HG03108 (cell line): Measurements from ENCODE around the gene MDM2.
"Not testable (repeated sequence)": the region's sequence is repeated elsewhere in the genome, so short reads cannot be mapped to it uniquely, and the experiment has no call there.

Source experiments
- ATAC-seq: cut with Tn5 transposase; IDR thresholded peaks from one replicate; pipeline ENCODE4 v1.9.1; 2021; ENCODE audit warnings: moderate library complexity; ENCODE audit not compliant: unreplicated experiment

The MDM2 gene

DNA sequence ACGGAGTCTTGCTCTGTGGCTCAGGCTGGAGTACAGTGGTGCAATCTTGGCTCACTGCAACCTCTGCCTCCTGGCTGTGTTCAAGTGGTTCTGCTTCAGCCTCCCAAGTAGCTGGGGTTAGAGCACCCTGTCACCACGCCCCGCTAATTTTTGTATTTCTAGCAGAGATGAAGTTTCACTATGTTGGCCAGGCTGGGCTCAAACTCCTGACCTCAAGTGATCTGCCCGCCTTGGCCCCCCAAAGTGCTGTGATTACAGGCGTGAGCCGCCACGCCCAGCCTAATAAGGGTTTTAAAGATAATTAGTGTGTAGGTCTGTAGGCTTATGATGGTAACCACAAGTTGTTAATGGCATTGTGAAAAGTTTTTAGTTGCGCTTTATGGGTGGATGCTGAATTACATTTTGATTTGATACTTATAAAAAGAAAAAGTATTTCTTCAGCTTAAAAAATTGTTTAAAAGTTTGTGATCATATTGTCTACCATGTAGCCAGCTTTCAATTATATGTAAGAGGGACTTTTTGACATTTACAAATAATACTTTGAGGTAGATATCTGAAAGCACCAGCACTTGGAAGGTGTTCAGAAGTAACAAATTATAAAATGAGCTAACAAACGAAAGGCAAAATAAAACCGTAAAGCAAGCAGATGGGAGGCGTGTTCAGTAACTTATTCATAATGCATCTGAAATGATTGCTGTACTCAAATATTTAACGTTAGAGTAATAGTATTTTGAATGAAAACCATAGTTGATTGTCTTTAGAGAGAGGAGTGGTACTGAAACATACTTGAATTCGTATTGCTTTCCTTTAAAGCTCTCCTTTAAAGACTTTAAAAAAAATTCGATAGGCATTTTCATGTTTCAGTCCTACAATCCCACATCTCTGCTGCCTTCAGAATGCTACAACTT lies 37.1 kb downstream of the MDM2 start:
- ATAC-seq: no peak

DNA sequence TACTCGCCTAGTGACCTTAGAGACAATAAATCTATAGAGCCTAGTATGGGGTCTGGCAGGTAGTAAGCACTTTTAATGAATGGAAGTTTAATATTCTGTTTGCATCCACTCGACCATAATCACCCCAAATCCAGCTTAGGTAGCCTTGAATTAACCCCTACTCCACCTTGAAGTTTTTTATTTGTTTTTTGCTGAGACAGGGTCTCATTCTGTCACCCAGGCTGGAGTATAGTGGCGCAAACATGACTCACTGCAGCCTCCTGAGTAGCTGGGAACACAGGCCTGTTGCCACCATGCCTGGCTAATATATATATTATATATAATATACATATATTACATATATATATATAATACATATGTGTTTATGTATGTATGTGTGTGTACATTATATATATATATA lies 38.8 kb downstream of the MDM2 start:
- no peak for ATAC-seq

DNA sequence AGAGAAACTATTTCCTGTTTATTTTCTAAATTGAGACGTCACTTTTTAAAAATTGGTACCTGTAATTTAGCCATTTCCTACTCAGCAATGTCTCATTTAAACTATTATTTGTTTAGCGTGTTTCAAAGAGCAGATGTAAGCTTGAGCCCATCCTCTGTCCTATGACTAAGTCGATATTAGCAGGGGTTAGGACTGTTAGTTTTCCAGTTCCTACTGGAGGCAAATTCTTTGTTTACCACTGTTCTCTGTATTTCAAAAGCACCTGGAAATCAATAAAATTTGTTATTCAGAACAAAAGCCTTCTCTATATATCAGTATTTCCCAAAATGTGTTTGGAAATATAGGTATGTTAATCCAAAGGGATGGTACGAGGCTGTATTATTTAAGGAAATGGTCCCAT lies 42.4 kb downstream of the MDM2 start:
- no peak for ATAC-seq

DNA sequence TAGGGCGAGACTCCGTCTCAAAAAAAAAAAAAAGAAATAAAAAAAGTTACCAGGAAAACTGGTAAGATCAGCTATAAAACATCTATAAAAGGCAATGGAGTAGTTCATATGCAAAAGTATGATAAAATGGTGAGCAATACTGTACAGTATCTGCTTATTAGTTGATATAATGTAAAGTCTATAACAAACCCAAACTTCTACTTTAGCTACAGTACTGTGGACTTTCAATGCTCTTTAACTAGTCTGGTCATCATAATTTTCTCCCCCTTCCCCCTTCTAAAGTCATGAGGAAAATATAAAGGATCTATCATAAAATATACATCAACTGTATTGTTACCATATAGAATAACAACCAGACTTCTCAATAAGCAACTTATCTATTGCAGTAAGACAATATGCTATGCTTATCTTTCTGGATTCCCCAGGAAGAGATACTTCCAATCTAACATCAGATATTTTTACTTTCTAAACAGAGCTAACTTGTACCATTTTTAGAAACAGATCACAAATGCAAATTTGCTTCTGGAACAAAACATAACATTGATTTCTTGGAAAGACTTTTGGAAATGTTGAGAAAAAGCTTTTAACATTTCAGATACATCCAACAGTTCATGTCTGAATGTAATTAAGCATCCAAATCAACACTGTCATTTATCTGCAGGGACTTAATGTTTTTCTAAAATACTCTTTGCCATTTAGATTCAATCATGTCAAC lies 43.8 kb downstream of the MDM2 start:
- ATAC-seq: no peak

DNA sequence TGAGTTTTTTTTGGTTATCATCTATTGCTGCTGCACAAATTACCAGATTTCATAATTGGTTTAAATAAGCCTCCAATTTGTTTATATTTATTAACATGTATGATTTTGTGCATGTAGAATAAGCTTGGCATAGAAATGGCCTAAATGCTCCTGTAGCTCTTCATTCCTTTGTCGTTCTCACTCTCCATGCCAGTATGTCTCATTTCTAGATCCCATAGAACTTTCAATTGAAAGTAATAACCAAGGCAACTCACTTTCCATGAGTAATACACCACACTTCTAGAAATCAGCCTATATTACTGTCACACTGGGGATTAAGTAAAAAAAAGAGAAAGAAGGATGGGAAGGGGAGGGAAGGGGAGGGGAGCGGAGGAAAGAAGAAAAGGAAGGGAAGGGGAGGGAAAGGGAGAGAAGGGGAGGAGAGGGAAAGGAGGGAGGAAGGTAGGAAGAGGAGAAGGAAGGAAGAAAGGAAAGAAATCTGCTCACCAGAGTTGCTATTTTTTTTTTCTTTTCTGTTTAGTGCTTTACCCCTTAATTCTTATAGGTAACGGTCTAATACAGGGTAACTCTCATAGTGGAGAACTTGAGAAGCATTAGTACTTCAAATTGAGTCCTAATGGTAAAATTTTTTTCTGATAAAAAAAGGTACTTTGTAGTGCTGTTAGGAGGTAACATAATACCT lies 45.6 kb downstream of the MDM2 start:
- ATAC-seq: no peak

DNA sequence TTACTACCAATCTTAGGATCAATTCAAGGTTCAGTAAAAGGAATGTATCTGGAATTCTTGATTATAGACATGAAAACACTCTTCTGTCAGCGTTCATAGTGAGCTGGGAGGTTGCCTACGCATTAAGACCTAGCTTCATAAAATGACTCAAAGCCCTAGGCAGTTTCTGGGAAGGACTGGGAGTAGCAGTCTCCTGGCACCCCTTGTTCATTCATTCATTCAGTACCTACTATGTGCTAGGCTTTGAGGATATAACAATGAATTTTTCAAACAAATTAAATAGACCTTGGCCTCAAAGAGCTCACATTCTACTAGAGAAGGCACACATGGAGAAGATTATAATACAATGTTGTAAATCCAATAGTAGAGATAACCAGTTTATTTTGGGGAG lies 46.1 kb downstream of the MDM2 start:
- no peak for ATAC-seq

DNA sequence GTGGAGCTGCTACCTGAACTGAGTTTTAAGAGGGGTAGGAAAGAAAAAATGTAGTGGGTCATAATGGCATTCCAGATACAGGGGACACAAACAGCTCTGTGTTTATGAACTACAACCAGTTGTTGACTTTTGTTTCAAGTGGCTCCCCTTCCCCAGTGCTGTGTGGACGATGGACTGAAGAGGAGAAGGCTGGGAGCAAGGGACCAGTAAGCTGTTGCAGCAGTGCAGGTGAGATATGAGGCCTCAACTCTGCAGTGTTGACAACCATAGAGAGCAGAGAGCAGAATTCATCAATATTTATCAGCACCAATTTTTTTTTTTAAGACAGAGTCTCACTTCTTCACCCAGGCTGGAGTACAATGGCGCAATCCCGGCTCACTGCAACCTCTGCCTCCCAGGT lies 46.6 kb downstream of the MDM2 start:
- ATAC-seq: no peak

DNA sequence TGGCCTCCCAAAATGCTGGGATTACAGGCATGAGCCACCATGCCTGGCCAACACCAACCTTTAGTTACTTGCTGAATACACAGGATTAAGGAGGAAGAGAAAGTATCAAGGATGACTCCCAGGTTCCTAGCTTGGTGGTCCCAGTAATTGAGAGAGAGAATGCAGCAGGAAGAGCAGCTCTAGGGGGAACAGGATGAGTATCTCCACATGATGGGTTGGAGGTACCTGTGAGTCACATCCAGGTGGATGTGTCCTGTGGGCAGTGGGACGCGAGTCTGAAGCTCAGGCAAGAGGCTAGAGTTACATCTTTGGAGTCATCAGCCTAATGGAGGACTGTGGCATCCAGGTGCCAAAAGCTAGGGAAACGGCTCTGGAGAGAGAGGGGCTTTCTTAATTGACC lies 47.1 kb downstream of the MDM2 start:
- no peak for ATAC-seq

DNA sequence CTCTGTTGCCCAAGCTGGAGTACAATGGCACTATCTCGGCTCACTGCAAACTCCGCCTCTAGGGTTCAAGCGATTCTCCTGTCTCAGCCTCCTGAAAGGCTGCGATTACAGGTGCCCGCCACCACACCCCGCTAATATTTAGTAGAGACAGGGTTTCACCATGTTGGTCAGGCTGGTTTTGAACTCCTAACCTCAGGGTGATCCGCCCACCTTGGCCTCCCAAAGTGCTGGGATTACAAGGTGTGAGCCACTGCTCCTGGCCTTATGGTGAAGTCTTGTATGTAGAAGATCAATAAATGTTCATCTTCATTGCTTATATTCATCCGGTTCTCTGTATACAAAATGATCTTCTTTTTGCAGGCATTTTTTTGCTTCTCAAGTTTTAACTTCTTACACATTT lies 47.8 kb downstream of the MDM2 start:
- ATAC-seq: no peak

DNA sequence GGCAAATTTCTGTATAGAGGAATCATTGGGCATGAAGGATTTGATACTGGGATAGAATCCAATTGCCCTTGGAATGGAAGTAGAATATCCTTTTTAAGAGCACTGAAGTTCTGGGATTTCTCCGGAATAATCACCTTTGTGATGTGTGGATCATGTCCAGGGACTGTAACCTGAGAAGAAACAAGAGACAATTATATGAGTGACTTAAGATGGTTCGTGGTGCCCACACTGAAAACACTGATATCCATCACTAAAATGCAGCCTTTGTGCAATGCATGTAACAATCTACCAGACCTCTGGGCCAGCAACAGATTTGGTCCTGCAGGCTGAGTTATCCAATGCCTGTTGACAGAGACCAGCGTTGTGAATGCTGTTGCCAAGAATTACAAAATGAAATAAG lies 48.5 kb downstream of the MDM2 start:
- no peak for ATAC-seq

DNA sequence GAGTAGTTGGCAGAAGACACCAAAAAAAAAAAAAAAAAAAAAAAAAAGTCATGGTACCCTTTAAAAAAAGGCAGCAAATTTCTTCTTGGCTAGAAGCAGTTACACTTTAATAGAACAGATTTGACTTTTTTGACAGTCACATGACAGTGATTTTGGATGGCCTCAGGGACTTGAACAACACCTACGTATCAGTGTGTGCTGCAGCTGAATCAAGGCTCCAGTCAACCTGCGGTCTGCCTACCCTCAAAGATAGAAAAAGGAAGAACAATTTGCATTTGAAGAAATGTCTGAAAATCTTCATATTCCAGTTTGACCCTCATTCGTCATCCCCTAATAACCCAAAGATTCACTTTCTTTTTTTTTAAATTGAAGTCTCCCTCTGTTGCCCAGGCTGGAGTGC lies 53.9 kb downstream of the MDM2 start:
- ATAC-seq: no peak

DNA sequence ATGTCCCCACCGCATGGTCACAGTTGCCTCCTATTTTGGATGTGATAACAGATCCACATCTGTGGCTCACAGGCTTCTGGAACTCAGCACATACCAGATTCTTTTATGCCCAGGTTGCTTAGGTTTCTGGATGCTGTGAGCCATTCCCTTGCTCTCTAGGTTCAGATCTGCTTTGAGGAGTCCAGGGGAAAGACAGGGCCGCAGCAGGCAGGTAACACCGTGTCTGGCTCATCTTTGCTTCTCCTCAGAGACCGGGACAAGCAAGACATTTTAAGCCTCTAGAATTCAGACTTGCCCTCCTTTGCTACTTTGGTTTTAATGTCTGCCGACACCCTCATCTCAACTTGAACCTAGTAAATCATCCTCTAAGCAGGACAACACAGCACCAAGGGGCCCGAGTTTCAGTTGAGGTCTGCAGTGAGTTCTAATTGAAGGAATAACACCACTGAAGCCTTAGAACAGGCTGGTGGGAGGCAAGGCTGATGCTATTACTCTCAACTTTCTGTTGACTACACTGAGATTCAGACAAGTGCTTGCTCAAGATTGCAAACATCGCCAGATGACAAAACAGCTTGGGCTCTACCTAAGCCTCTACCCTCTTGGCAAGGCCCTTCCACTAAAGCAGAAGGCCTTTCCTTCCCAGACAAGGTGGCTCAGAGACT lies 55.3 kb downstream of the MDM2 start:
- no peak for ATAC-seq

DNA sequence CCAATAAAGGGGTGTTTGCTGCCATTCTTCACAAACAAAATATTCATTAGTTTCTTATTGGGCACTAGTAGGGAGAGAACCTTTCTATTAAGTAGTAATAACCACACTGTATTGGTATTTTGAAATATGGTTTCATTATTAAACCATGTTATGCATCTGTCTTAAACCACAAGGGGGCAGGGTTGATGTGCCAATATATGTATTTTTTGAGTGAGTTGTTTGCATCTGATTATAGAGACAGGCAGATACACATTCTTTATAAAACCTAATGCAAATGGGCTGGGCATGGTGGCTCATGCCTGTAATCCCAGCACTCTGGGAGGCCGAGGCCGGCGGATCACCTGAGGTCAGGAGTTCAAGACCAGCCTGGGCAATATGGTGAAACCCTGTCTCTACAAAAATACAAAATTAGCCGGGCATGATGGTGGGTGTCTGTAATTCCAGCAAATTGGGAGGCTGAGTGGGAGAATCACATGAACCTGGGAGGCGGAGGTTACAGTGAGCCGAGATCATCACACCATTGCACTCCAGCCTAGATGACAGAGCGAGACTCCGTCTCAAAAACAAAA lies 56.0 kb downstream of the MDM2 start:
- ATAC-seq: not testable (repeated sequence)

DNA sequence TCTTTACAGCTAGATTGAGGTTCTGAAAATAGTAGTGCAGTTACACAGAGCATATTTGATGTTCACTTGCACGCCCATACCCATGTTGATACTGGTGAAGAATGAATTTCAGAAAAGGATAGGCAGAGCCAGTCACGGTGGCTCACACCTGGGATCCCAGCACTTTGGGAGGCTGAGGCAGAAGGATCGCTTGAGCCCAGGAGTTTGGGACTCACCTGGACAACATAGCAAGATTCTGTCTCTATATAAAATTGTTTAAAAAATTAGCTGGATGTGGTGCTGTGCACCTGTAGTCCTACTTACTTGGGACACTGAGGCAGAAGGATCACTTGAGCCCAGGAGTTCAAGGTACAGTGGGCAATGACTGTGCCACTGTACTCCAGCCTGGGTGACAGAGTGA lies 56.6 kb downstream of the MDM2 start:
- ATAC-seq: no peak

DNA sequence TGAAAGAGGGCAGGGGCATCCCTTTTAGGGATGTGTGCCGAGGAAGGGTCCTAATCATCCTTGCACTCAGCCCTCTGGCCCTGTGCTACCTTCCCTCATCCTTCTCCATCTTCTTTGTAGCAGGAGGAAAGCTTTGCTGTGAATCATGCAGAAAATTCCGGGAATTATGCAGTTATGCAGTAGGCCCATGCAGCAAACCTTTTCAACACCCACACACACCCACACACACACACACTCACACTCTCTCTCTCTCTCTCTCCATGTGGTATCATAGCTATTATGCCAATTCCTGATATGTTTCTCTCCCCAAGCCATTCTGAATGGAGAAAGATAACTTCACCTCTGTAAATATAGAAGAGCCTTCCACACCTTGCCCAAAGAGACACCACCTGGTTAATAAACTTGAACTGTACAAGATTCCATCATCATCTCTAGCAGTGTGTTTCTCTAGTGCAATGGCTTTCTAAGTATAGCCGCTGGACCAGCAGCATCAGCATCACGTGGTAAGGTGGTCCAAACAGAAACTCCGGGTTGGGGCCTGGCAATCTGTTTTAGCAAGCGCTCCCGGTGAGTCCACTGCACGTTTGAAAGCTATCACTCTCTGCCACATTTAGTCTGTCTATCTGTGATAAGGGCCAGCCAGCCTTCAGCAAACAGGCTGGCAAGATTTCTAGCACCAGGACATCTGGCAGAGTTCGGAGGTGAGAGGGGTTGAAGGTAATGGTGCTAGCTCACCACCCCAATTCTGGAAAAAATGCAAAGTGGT lies 57.6 kb downstream of the MDM2 start:
- no peak for ATAC-seq

DNA sequence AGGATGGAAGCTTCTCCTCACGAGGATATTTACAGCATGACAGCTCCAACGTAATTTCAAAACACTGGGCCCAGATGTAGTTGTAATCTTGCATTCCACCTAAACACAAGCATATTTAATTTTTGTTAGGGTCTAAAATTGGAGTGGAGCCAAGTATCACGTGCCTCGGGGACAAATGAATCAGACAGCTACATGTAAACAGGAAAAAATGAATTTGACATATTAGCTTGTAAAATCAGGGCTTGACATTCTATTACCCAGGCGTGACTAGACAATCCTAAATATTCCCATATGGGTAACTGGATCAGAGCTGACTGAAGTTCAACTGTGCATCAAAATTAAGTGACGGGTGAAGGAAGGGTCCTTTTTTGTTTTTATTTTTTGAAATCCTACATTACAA lies 59.0 kb downstream of the MDM2 start:
- no peak for ATAC-seq

DNA sequence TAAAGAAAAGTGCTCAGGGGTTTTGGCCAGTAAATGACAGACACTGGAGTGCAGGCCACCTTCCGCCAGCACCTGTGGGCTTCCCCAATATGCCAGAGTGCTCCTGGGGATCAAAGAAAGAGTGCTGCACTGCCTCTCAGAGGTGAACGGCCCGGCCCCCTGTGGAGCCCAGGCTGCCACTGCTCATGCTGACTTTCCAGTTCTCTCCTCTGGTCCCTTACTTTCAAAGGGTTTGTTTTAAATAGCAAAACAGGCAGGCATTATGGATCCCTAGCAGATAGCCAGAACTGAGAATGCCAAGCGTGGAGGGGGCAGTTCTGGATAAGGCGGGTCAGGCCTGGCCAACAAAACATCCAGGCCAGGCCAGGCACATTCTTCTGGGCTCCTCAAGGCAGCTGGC lies 59.6 kb downstream of the MDM2 start:
- no peak for ATAC-seq

DNA sequence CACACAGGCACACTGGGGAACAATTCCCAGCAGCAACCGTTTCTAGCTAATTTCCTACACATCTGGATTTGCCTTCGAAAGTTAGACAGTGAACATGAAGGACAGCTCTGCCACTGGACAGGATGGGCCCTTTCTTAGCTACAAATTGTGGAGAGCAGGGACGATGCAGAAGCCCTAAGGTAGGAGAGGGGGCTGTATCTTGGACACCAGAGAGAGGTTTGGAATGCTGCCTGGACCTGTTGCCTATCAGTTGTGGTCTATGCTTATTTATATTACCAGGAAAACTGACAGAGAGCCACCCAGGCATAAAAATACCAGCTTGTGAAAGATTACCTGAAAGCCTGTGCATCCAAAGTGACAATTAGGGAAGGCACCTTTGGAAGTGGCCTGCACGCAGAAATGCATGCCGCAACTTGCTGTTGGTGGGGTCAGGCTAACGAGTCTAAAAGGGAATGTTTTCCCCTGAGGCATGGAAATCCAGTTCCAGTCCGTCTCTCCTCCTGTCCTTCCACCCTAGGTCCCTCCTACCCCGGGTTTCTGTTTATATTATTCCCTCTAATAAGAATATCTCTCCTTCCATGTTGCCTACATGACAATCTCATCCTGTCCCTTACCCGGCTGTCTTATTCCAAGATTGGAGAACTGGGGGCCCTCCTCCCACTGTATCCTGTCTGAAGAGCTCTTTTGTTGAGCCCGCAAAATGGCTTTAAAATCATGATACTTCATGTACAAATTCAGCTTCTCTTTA lies 60.2 kb downstream of the MDM2 start:
- no peak for ATAC-seq

DNA sequence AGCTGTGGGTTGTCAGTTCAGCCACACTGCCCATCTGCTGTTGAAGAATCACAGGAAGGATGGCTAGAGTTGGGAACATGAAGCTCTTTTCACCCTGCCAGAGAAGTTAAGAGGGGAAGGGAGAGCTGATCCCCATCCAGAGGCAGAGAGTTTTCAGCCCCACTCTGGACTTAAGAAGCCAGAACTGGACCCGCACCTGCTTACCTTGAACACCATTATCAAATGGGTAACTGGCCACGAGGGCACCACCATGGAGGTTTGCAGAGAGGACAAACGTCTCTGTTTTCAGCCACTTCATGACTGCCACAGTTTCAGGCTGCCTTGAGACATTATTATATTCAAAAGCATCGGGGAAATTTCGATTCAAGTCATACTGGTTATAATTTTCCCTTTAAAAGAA lies 62.0 kb downstream of the MDM2 start:
- no peak for ATAC-seq

DNA sequence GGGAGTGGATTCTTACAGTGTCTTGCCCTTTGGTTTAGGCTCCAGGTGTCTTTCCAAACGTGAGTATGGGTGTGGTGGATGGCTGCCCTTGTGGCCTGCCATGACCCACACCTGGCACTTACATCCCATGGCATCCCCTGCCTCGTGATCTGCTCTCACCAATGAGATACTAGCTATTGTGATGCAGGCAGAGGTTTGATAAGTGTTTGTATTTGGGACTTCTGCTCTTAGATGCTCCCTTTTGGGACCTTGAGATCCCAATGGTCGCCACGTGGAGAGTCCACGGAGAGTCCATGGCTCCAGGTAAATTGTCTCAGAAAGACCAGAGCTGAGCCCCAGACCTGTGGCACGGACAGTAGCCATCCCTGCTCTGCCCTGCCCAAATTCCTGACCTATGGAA lies 62.5 kb downstream of the MDM2 start:
- no peak for ATAC-seq
